ENCODE results near the gene CYBA.
"Not testable (repeated sequence)": the region's sequence is repeated elsewhere in the genome, so short reads cannot be mapped to it uniquely, and the experiment has no call there.

CYBA gene

GRCh38 chr16:88671806-88672205, 21.0 kb upstream of the CYBA start:
- Histone ChIP-seq H3K4me2 (ENCODE audit: low read depth, low read length) (no peak overlapping the region), H4K20me1 (ENCODE audit: insufficient read depth, low read length) (no peaks in the 10 kb centered on the region), H3K27ac (ENCODE audit: low read length) (no peak overlapping the region), H3K79me2 (ENCODE audit: low read length) (no peaks in the 10 kb centered on the region), H3K9ac (ENCODE audit: low read length) (no peak overlapping the region), H3K9me2 (replicated peaks; ENCODE audit: insufficient read depth, low read length) (no peaks in the 10 kb centered on the region), H3F3A (ENCODE audit: insufficient read depth, low read length) (no peaks in the 10 kb centered on the region), H2AFZ (ENCODE audit: low read length) (no peak overlapping the region), H3K9me3 (replicated peaks; ENCODE audit: insufficient read depth, low read length) (no peaks in the 10 kb centered on the region), H3K27me3 (replicated peaks; ENCODE audit: insufficient read depth, low read length) (no peaks in the 10 kb centered on the region), H3K36me3 (replicated peaks; ENCODE audit: insufficient read depth, low read length) (no peaks in the 10 kb centered on the region), H3K4me3 (ENCODE audit: low read length) (no peak overlapping the region), H3K4me1 (ENCODE audit: low read length) (no peaks in the 10 kb centered on the region)
- DNase-seq, result no peak
- TF ChIP-seq EZH2 (optimal IDR thresholded peaks at IDR 0.05; ENCODE audit: low read depth, low read length) (no peak), EZH2phosphoT487 (IDR thresholded peaks at IDR 0.05; ENCODE audit: low read length) (no peak), CTCF (IDR thresholded peaks at IDR 0.05; ENCODE audit: low read length) (no peak)

- Histone ChIP-seq H4K20me1 (ENCODE audit: insufficient read depth, low read length) (no peaks in the 10 kb centered on the region), H3K9me2 (replicated peaks; ENCODE audit: insufficient read depth, low read length) (no peaks in the 10 kb centered on the region)
Observed at GRCh38 chr16:88669980-88670379, 19.1 kb upstream of the CYBA start.

GRCh38 chr16:88669493-88669892, 18.6 kb upstream of the CYBA start:
- H3K79me2 ChIP-seq (ENCODE audit: low read length); H4K20me1 ChIP-seq (ENCODE audit: insufficient read depth, low read length); H3K4me2 ChIP-seq (ENCODE audit: low read depth, low read length); DNase-seq; H3K36me3 ChIP-seq (replicated peaks; ENCODE audit: insufficient read depth, low read length); H3K27me3 ChIP-seq (replicated peaks; ENCODE audit: insufficient read depth, low read length); H3K9ac ChIP-seq (ENCODE audit: low read length); H3K4me3 ChIP-seq (ENCODE audit: low read length); H3K27ac ChIP-seq (ENCODE audit: low read length); H3K9me2 ChIP-seq (replicated peaks; ENCODE audit: insufficient read depth, low read length); H3F3A ChIP-seq (ENCODE audit: insufficient read depth, low read length); H3K9me3 ChIP-seq (replicated peaks; ENCODE audit: insufficient read depth, low read length); H3K4me1 ChIP-seq (ENCODE audit: low read length); H2AFZ ChIP-seq (ENCODE audit: low read length): not testable (repeated sequence)

More at GRCh38 chr16:88669980-88670379, 19.1 kb upstream of the CYBA start:
- Histone ChIP-seq H3K27me3 (replicated peaks; ENCODE audit: insufficient read depth, low read length) (no peaks in the 10 kb centered on the region), H3K4me1 (ENCODE audit: low read length) (no peaks in the 10 kb centered on the region), H3K79me2 (ENCODE audit: low read length) (no peaks in the 10 kb centered on the region), H3K27ac (ENCODE audit: low read length) (no peak overlapping the region), H3K4me2 (ENCODE audit: low read depth, low read length) (no peak overlapping the region), H3K36me3 (replicated peaks; ENCODE audit: insufficient read depth, low read length) (no peaks in the 10 kb centered on the region), H3F3A (ENCODE audit: insufficient read depth, low read length) (no peaks in the 10 kb centered on the region), H3K9me3 (replicated peaks; ENCODE audit: insufficient read depth, low read length) (no peaks in the 10 kb centered on the region), H3K9ac (ENCODE audit: low read length) (no peak overlapping the region), H2AFZ (ENCODE audit: low read length) (no peak overlapping the region), H3K4me3 (ENCODE audit: low read length) (no peak overlapping the region)
- no peak for DNase-seq
- TF ChIP-seq CTCF (IDR thresholded peaks at IDR 0.05; ENCODE audit: low read length) (no peak), EZH2 (optimal IDR thresholded peaks at IDR 0.05; ENCODE audit: low read depth, low read length) (no peak), EZH2phosphoT487 (IDR thresholded peaks at IDR 0.05; ENCODE audit: low read length) (no peak)

GRCh38 chr16:88667461-88667860, 16.6 kb upstream of the CYBA start:
- no peaks in the 10 kb centered on the region for H3K27me3 ChIP-seq (replicated peaks; ENCODE audit: insufficient read depth, low read length)

More at GRCh38 chr16:88667461-88667860, 16.6 kb upstream of the CYBA start:
- H3K9me3 ChIP-seq (replicated peaks; ENCODE audit: insufficient read depth, low read length), result no peaks in the 10 kb centered on the region
- H3K4me1 ChIP-seq (ENCODE audit: low read length), result no peaks in the 10 kb centered on the region
- H3K9me2 ChIP-seq (replicated peaks; ENCODE audit: insufficient read depth, low read length), result no peaks in the 10 kb centered on the region
- H3K4me3 ChIP-seq (ENCODE audit: low read length), result no peak overlapping the region
- no peak overlapping the region for H3K9ac ChIP-seq (ENCODE audit: low read length)
- DNase-seq, result no peak
- peaks cover 4% of the 10 kb centered on the region for H3K79me2 ChIP-seq (ENCODE audit: low read length)
- H3K27ac ChIP-seq (ENCODE audit: low read length), result no peak overlapping the region
- no peak overlapping the region for H2AFZ ChIP-seq (ENCODE audit: low read length)
- no peaks in the 10 kb centered on the region for H3F3A ChIP-seq (ENCODE audit: insufficient read depth, low read length)
- H3K4me2 ChIP-seq (ENCODE audit: low read depth, low read length), result no peak overlapping the region
- no peaks in the 10 kb centered on the region for H3K36me3 ChIP-seq (replicated peaks; ENCODE audit: insufficient read depth, low read length)
- no peak for TF ChIP-seq CTCF (IDR thresholded peaks at IDR 0.05; ENCODE audit: low read length)
- TF ChIP-seq EZH2phosphoT487 (IDR thresholded peaks at IDR 0.05; ENCODE audit: low read length), result no peak
- TF ChIP-seq EZH2 (optimal IDR thresholded peaks at IDR 0.05; ENCODE audit: low read depth, low read length), result no peak
- no peaks in the 10 kb centered on the region for H4K20me1 ChIP-seq (ENCODE audit: insufficient read depth, low read length)

All from MM.1S (cell line).